HG03457 (cell line): Measurements from ENCODE around the gene CD1D.
"Not testable (repeated sequence)": the region's sequence is repeated elsewhere in the genome, so short reads cannot be mapped to it uniquely, and the experiment has no call there.

ENCODE experiments used
- ATAC-seq: cut with Tn5 transposase; IDR thresholded peaks from one replicate; pipeline ENCODE4 v1.9.1; 2021; ENCODE audit warnings: moderate number of reproducible peaks; ENCODE audit not compliant: unreplicated experiment

Gene CD1D

DNA sequence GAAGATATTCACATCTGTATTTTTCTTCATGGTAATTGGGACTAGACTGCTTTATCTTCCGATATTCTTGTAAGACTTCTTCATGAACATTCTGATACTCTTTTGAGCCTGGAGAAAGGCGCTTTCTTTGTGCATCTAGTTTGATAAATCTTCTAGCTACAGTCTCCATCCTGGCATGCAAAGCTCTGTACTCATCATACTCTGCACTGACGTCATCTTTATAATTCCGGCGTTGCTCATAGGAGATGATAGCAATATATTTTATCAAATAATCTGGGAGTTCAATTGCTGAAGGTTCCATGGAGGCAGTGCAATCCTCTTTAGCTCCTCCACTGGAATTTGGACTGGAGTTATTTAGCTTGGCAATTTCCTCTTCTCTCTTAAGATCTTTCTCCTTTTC lies 4.8 kb upstream of the CD1D start:
- ATAC-seq = not testable (repeated sequence)

DNA sequence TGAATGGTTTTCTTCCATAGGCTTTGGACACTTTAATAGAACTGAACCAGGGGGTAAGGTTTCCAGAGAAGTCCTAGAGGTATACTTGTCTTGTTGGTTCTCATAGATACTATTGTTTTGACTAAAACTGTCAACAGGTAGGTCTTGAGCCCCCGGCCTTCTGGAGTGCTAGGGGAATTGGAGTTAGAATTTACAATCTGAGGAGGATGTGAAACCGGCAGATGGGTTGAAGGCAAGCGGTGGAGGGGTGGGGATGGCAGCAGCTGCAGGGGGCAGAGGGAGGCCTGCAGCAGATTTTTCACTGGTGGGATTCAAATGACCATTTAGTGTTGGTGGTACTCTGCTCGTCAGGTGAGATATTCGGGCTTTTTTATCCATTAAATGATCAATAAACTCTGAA lies 4.3 kb upstream of the CD1D start:
- ATAC-seq = no peak

DNA sequence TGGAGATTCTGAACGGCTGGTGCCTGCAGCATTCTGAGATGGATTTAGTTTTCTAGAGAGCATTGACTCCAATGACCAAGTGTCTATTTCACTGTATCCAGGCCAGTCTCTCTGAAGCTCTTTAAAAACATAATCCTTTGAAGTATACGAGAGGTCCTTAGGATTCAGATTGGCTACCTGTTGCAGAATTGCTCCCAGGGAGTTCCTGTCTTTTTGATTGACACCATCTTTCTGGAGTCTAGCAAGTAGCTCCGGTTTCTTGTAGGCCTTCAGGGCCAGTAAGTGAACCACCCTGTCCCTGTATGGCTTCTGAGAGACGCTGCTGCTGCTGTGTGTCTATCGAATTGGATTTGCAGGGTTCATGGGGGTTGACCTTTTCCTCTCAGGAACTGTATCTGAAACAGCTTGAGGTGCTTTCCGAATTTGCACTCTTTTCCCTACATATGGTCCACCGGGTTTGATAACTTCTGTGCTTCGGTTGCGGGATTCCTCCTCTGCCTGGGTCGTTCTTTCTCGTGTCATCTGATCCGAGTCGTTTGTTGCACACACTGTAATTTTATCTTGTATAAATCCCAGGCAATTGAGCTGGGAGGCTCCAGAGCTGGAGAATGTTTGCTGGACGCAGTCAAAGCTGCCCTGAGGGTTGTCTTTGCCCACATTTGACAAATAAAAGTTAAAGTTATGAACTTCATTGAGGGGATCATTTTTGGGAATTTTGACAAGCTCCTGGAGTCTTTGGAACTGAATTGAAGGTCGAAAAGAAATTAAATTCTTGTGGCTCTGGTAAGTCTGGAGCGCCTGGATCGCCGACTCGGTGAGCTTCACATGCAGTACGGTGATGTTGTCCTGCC lies 3.6 kb upstream of the CD1D start:
- not testable (repeated sequence) for ATAC-seq

DNA sequence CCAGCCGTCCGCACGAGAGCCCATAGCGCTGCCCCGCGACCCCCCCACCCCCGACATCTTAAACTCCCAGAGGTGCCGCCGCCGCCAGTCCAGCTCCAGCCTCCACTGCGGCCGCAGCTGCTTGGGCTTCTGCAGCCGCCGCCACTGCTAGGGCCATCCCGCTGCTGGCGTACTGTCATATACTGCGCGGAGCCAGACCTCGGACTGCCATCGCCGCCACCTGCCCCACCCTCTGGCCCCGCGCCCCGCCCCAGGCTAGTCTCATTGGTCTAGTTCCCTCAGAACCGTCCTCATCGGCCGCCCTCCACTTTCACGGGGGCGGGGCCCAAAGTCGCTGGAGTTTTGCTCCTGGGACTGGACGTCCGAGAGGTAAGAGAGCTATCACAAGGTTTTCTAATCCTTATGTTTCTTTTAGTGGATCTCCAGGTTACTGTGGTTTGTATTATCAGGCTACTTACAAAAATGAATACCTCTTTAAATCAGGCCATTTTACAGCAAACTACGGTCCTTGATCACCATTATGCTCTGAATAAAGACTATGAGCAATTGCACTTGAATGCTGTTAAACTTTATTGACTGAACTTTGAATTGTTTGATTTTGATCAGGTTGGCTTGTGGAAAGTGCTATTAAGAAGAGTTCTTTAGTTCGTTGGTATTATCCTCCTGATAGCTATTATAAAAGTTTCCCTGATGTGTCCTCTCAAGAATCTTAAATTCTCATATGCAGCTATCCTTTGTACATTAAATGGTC lies 2.8 kb upstream of the CD1D start:
- no peak for ATAC-seq

DNA sequence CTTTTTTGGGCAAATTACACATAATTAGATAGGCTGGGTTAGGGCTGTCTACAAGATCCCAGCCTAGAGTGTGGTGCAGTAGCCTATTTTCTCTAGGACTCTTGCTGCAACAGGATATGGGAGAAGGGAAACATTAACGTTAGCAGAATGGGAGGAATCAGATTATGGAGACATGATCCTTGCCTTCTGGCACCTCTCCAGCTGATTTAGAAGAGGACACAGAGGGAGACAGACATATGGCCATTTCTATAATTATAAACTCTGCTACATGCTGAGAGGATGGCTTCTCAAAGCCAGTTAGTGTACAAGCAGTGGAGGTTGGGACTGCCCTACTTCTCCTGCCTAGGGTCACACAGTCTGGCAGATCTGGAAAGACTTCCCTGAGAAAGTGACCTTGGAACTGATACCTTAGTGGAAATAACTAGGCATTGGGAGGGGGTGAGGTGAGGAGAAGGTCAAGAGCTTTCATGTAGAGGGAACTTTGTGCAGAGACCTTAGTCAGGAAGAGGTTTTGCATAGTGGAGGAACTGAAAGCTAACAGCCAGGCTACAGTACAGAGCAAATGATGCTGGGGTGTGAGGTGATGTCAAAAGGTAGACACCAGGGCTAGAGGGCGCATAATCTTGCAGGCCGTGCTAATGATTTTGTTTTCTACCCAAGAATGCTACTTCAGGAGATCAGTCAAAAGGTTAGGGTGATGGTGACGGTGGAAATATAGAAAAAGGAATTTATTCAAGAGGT lies 1.2 kb upstream of the CD1D start:
- peak; percentile 86 for ATAC-seq

DNA sequence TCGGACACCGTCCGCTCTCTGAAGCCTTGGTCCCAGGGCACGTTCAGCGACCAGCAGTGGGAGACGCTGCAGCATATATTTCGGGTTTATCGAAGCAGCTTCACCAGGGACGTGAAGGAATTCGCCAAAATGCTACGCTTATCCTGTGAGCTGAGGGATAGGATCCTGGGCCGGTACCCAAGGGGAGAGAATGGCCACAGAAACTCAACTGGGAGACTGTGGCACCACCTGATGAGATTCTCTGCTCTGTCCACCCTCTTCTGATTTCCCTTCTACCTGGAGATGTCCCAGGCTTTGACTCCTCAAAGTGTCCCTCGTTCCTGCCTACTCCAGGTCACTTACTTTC lies 855 bp downstream of the CD1D start:
- no peak for ATAC-seq

DNA sequence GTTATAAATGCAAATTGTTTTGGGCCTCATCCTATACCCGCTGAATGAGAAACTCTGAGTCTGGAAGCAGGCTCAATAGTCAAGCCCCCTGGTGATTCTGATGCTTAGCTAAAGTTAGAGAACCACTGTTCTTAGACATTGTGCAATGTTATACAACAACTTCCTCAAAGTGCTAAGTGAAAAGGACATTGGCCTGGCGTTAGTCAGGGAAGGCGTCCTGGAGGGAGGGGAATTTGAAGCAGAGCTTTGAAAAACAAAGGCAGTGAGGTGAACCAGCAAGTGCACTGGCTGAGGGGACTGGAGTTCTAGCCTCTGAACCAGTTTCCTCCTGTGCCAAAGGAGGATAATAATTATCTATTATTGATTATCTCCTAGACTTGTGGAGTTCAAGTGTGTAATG lies 5.1 kb downstream of the CD1D start:
- no peak for ATAC-seq

DNA sequence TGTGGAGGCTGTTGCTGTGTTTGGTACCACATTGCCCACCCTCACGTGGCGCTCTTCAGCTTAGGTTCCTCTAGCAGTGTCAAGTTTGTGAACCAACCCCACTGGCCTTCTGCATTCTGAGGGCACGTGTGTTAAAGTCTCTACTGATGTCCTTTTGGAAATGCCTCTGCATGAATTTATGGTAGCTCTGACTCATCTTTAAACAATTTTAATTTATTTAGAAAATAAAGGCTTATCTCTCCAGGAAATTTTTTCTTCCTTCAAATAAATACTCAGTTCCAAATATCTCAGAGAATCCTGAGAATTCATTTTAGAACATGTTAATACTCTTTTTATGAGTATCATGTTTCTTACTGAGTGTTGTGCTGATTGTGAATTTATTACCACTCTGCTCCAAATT lies 5.5 kb downstream of the CD1D start:
- no peak for ATAC-seq

DNA sequence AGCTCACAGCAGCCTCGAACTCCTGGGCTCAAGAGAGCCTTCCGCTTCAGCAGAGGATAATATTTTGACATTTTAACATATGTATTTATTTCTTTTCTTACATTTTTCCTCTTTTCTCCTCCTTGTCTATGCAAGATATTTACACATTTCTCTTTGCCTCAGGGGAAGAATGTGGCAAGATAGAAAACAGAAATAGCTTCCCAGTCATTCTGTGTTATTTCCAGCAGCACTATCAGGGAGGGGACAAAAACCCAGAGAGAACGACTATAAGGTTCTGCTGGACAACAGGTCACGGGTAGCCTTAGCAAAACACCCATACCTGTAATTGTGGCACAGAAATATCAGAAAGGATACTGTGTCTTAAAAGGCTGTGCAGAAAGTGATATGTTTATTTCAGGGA lies 7.9 kb downstream of the CD1D start:
- no peak for ATAC-seq

DNA sequence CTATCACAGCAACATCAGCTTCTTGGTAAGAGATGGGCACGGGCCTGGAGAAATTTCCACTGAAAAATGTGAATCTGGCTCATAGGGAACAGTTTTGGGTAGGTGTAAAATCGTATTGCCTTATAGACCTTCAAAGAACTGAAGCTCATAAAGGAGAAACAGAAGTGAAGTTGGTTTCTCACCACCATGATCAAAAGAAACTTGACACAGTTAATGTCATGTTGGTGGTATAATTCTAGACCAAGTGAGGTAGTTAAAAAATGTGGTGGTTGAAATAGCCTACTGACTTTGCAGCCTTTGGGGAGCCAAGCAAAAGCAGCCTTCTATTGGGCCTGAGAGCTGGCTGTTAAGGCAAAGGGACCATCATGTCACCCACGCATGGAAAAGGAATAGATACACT lies 8.9 kb downstream of the CD1D start:
- no peak for ATAC-seq

DNA sequence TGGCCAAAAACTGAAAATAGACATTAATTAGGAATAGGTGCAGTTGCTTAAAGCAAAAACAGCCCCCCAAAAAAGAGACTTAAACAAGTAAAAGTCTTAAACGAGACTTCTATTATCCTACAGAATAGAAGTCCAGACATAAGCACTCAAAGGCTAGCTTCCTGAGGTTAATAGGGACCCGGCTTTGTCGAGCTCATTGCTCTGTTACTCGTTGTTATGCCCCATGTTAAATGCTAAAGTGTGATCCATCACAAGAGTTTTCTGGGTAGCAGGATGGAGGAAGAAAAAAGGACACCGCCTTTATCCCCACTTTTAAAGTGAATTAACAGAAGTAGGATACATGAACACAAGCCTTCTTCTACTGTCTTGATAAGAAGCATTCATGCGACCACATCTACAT lies 10.6 kb downstream of the CD1D start:
- no peak for ATAC-seq

DNA sequence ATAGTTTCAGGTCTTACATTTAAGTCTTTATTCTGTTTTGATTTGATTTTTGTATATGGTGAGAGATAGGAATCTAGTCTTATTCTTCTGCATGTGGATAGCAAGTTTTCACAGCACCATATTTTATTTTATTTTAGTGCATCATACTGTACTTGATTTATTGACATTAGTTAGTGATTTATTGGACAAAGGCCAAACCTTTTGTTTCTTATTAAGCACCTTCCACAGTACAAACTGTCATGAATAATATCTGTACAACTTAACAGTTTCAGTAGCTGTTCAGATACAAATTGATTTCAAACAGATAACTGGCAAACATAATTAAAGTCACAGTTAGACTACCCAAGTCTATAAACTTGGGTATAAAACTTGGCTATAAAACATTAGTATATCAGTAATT lies 15.8 kb downstream of the CD1D start:
- no peak for ATAC-seq

DNA sequence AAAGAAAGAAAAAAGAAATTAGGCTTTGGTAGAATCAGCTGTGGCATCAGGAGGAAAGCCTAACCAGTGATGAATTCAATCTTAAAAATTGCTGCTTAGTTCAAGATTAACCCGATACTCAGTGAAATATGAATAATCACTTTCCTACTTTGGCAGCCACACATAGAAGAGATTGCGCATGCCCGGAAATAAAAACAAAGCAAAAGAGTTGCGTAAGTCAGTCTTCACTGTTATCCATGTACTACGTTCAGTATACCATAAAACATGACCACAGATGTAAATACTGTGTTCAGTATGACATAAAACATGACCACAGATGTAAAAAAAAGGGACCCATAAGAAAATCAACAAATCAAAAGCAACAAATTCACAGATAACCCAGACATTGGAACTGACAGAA lies 19.2 kb downstream of the CD1D start:
- no peak for ATAC-seq

DNA sequence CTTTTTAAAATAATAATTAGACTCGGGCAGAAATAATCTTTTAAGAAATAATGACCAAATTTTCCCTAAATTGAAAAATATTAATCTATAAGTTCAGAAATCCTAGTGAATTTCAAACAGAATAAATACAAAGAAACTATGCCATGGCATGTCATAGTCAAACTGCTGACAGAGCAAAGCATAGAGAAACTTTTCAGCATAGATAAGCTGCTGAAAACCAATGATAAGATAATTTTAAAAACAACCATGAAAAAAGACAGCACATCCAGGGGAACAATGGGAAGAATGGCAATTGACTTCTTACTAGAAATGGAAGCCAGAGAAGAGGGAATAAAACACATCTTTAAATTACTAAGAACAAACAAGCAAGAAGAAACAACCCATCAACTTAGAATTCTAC lies 19.8 kb downstream of the CD1D start:
- no peak for ATAC-seq

DNA sequence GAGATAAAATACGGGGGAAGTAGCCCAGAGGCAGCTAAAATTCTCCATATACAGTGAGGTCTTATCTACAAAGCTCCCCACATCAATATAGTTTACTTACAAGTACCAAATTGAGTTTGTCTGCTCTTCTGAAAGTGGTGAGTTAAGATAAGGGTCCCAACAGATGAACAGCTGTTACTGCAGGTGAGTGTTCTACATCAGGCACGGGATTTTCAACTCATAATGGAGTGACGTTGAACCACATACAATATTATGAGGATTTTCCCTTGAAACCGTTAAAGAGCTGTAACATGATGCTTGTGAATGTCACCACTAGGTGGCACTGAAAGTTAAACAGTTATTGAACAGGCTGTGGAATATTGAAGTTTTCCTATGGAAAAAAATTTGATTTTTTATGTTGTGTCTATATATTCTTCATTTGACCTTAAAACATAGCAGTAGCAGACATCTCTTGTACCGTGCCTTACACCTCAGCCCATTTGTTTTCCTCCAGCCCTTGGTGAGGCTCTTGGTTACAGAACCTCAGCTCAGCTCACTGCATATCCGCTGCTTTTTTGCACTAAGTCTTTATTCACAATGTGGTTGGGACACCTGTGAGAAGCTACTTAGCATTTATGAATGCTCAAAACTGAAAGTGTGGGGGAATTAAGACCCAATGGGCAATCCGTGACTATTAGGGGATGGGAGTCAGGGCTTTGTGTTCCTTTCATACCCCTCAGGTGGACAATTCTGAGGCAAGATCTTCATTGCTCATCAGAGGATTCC lies 23.2 kb downstream of the CD1D start:
- no peak for ATAC-seq

DNA sequence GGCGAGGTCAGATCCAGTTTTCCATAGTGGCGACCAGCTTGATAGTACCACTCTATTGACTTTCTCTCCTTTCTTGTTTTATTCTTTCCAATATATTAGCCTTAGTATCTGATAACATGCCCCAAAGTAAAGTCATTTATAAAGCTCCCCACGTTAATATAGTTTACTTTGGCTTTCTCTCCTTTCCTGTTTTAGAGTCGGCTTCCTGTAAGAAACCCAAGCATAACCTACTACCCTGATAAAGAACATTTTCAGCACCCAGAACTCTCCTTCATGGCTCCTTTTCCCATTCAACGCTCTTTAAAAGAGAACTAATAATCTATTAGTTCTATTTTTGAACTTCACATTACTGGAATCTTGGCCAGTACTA lies 23.7 kb downstream of the CD1D start:
- no peak for ATAC-seq

DNA sequence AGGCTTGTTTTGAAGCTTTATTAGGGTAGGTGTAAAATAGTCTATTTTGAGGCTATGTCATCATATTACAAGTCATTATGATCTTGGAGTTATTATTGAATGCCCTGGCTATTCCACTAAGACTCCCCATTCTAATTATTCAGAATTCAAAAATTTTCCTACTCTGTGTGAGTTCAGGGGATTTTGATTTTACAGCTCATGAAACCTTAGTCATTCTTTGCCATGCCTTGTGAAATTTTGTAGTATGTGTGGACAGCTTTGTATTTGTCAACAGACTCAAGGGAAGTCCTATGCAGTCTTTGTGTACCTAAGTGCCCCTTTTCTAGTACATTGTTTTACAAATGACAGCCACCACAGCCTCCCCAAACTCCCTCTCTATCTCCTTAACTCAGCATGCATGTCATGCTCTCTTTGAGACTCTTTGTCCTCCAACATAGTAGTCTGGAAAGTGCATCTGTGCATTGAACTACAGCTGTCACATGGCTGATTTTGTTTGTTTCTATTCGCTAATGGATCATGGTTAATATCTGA lies 28.0 kb downstream of the CD1D start:
- ATAC-seq = no peak

DNA sequence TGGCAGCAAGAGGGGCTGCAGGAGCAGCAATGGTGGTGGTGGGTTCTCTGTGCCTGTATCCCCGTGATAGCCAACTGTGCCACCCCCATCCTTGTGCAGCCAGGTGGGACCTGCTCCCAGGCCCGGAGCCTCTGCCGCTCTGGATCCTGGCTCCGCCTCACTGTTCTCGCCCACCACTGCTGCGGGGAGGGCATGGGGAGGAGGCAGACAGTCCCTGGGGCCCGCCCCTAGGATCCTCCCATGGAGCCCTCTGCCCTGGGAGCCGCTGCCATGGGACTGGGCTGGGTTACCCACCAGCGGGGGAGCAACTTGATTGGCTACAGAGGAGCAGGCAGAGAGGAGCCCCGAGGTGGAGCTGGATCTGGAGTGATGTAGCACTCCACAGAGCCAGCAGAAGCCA lies 31.6 kb downstream of the CD1D start:
- ATAC-seq = no peak

DNA sequence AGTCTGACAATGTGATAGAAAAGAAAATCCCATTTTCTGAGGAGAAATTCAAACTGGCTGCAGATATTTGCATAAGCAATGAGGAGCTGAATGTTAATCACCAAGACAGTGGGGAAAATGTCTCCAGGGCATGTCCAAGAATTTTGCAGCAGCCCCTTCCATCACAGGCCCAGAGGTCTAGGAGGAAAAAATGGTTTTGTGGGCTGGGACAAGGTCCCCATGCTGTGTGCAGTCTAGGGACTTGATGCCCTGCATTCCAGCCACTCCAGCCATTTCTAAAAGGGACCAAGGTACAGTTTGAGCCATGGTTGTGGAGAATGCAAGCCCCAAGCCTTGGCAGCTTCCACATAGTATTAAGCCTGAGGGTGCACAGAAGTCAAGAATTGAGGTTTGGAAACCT lies 42.8 kb downstream of the CD1D start:
- not testable (repeated sequence) for ATAC-seq

DNA sequence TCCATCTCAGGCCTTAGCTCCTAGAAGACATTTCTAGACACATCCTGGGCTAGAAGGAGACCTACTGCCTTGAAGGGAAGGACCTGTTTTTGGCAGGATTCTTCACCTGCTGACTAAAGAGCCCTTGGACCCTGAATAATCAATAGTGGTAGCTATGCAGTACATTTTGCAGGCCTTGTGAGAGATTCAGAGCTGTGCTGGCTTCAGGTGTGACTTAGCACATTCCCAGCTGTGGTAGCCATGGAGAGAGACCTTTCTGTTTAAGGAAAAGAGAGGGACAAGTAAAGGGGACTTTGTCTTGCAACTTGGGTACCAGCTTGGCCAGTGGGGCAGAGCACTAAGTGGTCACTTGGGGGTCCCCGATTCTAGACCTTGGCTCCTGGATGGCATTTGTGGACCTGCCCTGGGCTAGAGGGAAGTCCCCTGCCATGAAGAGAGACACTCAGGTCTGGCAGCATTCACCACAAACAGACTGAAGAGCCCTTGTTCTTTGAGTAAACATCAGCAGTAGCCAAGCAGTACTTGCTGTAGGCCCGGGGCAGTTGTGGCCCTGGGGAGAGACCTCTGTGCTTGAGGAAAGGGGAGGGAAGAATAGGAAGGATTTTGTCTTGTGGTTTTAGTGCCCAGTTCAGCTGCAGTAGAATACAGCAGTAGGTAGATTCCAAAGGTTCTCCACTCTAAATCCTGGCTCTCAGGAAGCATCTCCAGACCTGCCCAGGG lies 47.4 kb downstream of the CD1D start:
- ATAC-seq = no peak
